ENCODE measurements around the gene DDX10.

- no peak for TF ChIP-seq CTCF (IDR thresholded peaks at IDR 0.05)
- TF ChIP-seq POLR2A (IDR thresholded peaks at IDR 0.05): no peak
Observed at GRCh38 chr11:108914981-108915380, 250.1 kb downstream of the DDX10 start.

Measured in uterus (tissue), 2 donors.